Astrocyte (in vitro differentiated cells and primary cell): ENCODE data around the gene PTPRU.

Experiments used
- CTCF ChIP-seq: IDR thresholded peaks from 2 replicates; pipeline ENCODE4 v1.5.1; 2011; ENCODE audit warnings: low read depth, mild to moderate bottlenecking, inconsistent platforms, low read length, moderate library complexity; ENCODE audit not compliant: insufficient read depth
- EZH2 ChIP-seq: IDR thresholded peaks from 2 replicates; pipeline ENCODE4 v1.6.1; 2012; ENCODE audit warnings: mild to moderate bottlenecking, low read length, inconsistent platforms; ENCODE audit not compliant: insufficient read depth

- TF ChIP-seq CTCF (no peak), EZH2 (no peak)
Observed at GRCh38 chr1:29256394-29256793, 20.1 kb downstream of the PTPRU start.
